GM19438 (cell line): ENCODE results near the gene CELF1.

Experiments
- ATAC-seq: cut with Tn5 transposase; IDR thresholded peaks from one replicate; pipeline ENCODE4 v1.9.1; 2021; ENCODE audit warnings: low read depth; ENCODE audit not compliant: unreplicated experiment

CELF1 gene

DNA sequence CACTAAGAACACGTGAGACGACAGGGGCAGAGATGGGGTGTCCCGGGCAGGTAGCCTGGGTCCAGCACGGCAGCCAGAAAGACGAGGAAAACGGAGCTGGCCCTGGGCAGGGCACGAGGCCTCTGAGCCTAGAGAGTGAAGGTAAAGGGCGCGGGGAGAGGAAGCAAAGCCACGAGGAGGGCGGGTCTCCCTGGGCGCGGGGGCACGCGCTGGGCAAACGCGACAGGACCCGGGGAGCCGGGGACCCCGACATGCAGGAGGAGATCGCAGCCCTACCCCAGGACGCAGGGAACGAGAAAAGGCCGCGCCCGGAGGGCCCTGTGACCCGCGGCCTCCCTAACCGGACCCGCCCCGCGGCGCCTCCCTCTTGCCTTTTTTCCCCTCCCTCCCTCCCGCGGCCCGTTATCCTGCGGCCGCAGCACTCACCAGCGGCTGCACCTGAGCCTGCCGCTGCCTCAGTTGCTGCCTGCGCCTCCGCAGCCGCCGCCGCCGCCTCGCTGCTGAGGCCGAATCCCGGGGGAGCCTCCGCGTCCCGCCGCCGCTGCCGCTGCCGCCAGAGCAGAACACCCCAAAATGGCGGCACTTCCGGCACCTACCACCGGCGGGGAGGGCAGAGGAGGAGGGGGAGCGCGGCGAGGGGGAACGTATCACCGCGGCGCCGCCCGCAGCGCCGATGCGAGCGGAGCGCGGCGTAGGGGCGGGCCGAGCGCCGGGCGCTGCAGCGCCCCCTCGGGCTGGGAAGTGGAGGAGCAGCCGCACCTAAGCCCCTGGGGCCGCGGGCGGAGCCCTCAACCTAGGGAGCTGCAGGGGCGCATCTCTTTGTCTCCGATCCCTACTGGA, at the start of gene CELF1:
CELF1 (minus strand) TSS at position 567 of the 840 bp plus-strand sequence. CDS start 53,609 bp downstream, outside the sequence.
- ATAC-seq = peak; percentile 94

DNA sequence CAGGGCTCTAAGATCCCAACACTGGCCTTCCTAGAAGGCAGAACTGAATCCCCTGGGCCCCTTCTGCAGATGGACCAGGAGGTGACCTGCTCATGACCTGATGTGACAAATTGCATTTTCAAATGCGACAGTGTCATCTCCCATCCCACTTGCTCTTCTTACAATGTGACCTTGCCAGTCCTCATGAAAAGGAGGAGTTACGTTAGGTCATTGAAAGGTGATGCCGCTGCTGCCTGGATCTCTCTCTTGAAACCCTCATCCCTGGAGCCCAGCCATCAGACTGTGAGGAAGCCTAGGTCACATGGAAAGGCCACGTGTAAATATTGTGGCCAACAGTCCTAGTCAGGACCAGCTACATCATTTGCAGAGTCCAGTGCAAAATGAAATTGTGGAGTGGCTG, 47.0 kb upstream of the CELF1 start:
- no peak for ATAC-seq

DNA sequence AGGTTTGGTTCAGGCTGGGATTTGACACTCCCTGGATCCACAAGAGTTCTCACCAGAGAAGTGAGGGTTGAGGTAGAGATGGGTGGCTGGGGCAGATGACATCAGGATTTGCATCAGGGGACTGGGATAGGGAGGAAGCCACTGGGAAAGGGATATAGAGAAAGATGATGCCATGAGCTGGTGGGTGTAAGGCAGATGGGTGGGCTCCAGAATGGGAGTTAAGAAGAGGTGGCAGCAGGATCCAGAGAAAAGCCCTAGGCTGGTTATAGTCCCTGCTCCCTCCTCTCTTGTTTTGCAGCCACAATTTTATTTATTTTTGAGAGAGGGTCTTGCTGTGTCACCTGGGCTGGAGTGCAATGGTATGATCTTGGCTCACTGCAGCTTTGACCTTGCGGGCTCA, 43.0 kb upstream of the CELF1 start:
- ATAC-seq = no peak

DNA sequence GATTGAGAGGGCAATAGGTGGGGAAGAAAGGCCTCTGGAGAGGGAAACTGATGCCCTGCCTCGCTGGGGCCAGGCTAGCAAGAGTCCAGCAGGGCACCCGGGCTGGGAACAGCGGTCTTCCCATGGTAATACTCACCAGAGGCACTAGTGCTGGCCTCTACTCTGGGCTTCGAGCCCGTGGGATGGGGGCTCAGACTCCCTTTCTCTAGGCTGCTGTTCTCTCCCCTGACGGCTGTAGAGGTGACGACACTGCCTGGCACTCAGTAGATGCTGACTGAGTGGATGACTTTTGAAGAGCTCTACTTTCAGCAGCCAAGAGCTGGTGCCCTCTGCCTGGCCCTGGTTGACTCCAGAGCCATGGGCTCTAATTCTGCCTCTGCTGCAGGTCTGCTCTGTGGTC, 42.1 kb upstream of the CELF1 start:
- ATAC-seq = no peak

DNA sequence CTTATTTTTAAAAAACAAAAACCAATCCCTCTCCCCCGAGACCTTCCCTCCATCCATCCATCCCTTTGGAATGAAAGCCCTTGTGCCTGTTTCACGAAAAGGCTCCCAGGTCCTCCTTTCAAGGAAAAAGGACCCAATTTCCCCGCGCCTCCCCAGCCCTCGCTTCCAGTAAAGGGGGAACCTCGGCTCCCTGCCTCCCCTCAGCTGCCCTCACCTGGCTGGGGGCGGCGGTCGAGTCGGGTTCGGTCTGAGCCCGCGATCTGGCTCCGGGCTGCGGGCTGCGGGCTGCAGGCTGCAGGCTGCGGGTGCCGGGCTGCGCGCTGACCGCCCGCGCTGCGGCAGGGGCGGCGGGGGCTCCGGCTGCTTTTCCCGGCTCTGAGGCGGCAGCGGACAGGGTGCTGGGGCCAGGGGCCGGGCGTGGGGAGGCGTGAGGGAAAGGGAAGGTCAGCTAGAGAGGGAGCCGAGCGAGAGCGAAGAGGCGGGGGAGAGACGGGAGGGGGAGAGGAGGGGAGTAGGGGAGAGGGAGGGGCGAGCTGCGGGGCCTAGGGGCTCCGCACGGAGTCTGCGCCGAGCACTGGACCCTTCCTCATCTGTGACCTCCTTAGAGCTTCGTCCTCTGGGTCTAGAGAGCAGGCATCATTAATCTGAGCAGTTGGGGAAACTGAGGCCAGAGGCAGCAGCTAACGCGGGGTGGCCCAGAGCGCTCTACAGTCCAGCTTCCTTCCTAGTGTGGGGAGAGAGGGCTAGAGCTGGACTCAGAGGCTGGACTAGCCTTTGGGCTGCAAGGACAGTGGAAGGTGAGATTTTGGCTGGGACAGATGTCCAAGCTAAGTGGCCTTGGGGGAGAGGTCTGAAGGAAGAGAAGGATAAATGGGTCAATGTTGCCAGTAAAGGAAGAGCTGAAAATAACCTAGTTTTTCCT, 41.3 kb upstream of the CELF1 start, which contains the start of gene C1QTNF4:
C1QTNF4 (minus strand) TSS at position 478 of the 922 bp plus-strand sequence. CDS start 3,601 bp downstream, outside the sequence.
- no peak for ATAC-seq

DNA sequence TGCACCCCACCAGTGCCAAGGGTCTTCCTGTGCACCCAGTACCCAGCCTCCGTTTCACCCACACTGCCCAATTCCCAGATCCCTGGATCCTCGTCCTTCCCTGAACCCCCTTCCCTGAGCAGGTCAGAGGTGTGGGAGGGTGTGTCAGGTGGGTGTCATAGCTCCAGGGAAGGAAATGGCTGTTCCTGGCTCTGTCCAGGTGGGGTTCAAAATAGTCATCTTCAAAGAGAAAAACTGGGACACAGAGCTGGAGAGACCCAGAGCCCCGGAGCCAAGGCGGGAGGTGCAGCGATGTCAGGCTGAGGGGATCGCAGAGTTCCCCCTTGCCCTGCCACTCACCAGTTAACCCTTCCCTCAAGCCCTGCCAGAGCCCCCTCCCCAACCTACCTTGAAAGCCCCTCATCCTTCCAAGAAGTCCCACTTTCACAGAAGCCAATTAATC, 40.6 kb upstream of the CELF1 start:
- ATAC-seq = no peak

DNA sequence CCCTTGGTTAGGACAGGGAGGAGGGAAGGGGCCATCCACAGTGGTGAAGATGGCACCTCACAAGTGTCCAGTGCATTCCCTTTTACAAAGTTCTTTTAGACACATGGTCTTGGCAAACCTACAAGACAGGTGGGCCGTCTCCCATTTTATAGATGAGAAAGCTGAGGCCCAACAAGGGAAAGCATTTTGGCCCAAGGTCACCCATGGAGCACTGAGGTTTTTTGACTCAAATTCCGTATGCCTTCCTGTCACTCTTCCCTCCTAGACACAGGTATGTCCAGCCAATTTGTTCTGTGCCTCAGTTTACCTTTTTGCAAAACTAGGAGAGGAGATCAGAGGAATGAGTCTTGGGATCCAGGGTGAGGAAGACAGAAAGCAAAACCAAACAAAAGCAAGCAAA, 40.0 kb upstream of the CELF1 start:
- ATAC-seq = no peak

DNA sequence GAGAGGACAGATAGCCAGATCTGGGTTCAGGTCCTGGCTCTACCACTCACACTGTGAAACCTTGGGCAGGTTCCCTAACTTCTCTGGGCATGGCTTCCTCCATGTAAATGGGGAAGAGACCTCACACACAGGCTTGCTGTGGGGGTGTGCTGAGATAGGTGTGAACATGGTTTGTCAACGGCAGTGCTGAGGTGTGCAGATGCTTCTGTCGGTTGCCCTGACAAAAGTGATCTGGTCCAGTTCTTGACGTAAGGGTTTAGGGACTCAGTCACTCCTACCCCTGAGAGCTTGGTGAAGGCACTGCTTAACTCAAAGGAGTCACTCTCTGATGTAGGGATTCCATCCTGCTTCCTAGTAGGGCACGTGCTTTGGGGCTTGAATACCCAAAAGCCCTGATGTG, 39.3 kb upstream of the CELF1 start:
- ATAC-seq = no peak

DNA sequence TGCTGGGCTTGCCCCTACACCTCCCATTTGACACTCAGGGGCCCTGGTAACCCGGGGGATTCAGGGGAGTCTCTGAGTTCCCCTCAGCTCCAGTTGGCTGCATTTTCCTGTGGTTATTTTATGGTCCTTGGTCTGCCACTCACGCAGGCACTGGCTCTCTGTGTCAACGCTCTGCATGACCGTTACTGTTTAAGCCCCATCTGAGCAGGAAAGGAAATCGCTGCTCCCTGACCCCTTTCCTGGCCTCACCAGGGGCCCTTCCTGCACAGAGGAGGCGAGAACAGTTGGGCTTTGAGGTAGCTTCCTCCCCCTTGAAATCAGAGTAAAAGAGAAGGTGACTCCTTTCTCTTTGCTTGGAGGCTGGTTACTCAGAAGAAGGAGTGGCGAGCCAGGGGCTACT, 38.8 kb upstream of the CELF1 start:
- ATAC-seq = no peak

DNA sequence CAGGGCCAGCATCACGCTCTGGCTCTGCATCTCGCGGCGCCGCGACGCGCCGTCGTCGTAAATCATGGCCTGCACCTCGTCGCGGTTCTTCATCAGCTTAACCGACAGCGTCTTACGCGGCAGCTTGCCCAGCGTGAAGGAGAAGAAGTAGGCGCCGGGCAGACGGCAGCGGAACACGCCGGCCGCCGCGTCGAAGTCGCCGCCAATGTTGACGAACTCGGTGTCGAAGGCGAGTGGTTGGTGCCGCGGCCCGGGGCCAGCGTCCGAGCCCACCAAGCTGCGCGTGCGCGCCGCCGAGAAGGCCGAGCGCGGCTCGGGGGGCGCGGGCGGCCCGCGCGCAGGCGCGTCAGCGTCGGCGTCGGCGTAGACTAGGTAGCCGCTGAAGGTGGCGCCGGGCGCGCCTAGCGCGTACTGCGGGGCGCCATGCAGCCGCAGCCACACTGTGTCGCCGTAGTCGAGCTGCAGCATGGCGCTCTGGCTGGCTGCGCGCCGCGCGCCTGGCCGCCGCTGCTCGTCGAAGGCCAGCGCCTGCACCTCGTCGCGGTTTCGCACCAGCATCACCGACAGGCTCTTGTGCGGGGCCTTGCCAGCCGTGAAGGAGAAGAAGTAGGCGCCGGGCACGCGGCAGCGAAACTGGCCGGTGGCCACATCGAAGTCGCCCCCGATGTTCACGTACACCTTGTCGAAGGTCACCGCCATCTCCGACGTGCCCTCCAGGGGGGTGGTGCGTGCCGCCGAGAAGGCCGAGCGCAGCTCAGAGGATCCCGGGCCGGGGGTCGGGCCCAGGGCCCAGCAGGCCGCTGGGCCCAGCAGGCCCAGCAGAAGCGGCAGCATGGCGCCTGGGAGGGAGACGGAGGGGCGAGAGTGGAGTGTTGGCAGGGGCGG, 37.3 kb upstream of the CELF1 start:
- no peak for ATAC-seq

DNA sequence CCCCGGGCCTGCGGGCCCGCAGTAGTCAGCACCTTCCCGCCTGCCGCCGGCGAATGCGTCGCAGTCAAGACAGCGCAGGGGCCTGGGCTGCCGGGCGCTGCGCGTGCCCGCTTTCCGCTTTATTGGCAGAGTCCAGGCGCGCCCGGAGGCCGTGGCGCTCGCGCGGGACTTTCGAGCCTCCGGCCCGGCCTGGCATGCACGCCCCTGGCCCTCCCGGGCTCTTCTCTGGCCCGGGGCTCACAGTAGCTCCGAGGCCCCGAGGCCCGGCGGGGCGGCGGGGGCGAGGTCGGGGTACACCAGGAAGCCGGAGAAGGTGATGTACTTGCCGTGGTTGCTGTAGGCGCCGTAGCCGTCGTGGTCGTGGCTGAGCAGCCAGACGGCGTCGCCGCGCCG, 36.6 kb upstream of the CELF1 start:
- no peak for ATAC-seq

DNA sequence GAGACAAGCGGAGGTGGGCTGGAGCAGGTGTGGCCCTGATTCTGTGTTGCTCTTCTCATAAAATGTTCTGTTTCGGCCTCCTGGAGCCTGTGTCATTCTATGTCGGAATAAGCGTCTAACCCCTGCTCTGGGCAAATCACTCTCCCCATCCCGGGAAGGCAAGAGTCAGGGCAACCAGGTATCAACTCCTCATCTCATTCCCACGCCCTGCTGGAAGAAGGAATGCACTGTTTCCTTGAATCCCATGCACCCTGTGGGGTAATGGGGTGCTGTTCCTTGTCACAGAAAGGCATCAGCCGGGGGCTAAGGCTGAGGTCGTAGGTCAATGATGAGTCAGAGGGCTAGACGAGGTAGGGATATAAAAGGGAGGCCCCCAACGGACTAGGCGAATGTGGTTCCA, 36.2 kb upstream of the CELF1 start:
- no peak for ATAC-seq

DNA sequence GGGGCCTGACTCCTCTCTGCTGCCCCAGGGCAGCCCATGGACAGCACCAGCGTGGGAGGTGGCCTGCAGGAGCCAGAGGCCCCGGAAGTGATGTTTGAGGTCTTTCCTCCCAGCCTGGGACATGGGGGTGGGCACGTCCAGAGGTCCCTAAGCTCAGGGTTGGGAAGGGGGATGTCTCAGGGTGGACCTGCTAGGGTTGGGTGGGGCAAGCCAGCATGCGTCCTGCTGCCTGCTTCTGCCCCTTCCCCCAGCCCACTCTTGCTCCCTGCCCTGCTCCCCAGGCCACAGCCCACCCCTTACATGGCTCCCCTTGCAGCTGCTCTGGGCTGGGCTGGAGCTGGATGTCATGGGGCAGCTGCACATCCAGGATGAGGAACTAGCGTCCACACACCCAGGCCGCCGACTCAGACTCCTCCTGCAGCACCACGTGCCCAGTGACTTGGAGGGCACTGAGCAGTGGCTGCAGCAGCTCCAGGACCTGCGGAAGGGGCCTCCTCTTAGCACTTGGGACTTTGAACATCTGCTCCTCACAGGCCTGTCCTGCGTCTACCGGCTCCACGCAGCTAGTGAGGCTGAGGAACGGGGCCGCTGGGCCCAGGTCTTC, 34.9 kb upstream of the CELF1 start:
- ATAC-seq = no peak

DNA sequence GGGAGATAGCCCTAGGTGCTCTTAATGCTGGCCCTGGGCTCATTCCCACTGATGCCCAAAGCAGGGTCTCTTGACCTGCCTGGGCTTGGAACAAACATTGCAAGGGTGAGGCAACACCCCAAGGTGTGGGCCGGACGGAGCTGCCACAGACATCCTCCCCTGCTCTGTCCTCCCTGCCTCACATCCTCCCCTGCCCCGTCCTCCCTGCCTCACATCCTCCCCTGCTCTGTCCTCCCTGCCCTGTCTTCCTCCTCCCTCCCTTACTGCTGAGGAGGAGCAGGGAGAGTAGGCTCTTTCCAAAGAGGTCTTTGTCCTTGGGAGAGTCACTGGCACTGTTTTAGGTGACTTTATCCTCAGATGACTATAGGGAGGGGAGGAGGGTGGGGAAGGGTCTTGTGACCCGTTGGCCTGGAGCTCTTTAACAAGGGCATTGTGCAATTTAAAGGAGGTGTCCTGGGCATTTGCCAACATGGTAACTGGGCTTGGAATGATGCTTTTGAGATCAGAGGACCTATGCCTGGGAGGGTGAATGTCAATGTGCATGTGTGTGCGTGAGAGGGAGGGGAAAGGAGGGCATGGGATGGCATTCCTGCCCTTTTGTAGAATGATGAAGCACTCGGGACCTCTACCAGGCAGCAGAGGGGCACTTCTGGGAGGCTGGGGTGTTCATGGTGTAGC, 34.2 kb upstream of the CELF1 start:
- ATAC-seq = no peak

DNA sequence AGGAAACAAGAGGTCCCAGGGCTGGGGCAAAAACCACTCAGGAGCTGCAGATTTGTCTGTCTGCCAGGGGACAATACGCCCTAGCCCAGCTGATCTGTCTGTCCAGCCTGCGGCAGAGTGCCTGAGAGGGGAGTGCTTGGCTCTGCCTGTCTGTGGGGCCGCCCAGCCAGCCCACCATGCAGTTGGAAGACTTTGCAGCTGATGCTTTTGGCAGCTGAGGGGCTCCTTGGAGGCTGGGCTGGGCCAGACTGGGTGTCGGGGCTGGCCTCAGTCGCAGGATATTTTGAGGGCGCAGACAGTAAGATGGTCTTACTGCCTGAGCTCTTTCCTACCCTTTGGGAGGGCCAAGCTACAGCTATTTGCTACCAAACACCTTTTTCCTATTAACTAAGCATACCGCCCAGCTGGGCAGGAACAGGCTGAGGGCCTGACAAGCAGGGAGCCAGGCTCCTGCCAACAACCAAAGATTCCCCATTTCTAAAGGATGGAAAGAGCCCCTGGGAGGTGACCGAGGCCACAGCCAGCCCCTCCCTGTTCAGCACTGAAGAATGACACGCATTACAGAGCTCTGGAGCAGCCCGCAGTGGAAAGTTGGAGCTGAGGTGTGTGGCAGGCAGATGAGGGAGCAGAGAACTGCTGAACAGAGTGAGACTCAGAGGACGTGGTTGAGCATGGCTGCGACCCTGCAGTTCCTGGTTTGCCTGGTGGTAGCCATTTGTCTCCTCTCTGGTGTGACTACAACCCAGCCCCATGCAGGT, 33.3 kb upstream of the CELF1 start, which contains the start of gene FAM180B:
FAM180B (plus strand) TSS at position 581 of the 758 bp plus-strand sequence; CDS start at position 672, 91 bp downstream.
- ATAC-seq = no peak

DNA sequence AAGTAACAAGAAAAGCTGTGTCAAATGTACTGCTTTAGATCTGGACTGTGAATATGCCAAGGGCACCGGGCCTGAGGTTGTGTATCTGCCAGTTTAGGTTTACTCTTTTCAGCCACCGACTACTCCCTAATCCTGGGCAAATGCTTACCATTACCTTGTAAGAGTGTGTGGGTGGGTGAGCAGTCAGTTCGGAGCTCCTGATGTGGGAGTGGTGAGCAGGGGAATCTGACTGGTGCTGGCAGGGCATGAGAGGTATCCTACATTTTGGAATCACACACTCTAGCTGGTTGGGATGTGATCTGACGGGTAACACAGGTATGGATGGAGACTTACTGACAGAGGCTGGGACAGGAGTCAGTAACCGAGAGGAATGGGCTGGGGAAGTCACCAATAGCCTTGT, 30.9 kb upstream of the CELF1 start:
- no peak for ATAC-seq

DNA sequence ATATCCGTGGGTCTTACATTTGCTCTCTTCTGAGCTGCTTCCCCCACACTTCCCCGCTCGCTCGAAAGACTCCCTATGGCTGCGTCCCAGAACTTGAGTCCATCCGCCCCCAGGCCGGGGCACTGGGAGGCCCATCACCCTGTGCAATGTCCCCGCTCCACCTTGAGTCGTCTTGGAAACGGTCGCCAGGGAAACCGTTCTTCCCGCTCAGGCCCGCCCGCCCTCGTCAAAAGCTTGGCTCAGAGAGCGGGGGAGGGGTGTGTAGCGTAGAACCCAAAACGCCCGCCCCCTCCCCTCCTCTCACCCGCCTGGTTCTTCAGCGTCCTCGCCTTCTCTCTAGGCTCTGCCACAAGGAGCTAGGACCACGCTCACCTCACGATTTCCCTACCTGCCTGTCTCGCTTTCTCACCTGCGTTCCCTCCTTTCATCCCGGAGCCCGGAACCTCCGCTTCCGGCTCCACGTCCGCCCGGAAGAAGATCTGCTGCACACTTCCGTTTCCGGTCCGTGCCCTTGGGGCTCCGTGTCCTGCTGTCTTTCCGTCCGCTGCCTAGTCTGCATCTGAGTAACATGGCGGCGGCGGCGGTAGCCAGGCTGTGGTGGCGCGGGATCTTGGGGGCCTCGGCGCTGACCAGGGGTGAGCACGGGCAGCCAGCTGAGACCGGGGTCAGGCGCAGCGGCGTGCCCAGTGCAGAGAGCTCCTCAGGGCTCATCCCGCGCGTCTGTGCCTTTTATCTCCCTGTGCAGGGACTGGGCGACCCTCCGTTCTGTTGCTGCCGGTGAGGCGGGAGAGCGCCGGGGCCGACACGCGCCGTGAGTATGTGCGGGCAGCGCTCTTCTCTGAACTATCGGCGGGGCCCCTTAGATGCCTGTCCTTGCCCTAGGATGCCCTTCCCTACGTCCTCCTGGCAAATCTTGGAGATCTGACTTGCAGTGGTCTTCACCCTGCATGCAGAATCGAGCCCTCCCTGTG, 25.9 kb upstream of the CELF1 start, which contains the start of the genes KBTBD4 and NDUFS3:
KBTBD4 (minus strand) TSS at position 447 of the 971 bp plus-strand sequence; CDS start at position 428, 19 bp downstream.
NDUFS3 (plus strand) TSS at position 551 of the 971 bp plus-strand sequence; CDS start at position 569, 18 bp downstream.
- peak; percentile 89 for ATAC-seq
